SK-MEL-5 (cell line): Measurements from ENCODE around the gene ZBTB25. TPM values are rescaled to one million over a fixed set of nuclear protein-coding genes. Genes with fewer than 3 reads are reported as not detected.
"Not testable (repeated sequence)": the region's sequence is repeated elsewhere in the genome, so short reads cannot be mapped to it uniquely, and the experiment has no call there.

ENCODE experiments used
- DNase-seq: peaks from one replicate; pipeline ENCODE4 v3.0.0-alpha.2; 2016; ENCODE audit warnings: low read depth, low spot score
- in situ Hi-C: cut with HindIII; loops from 2 replicates; pipeline ENCODE4 v1.10.0; 2016; ENCODE audit warnings: low sequenced_read_pairs, high pct_unique_total_duplicates, low pct_unique_long_range_greater_than_20kb
- total RNA-seq: library from RNA; depleted of rRNA; stranded (reverse); fragments of >200 nt; shearing (Covaris generic); gene quantifications from 2 replicates; pipeline ENCODE4 v1.2.3, GENCODE V29; 2014

Gene ZBTB25
- total RNA-seq, 1 experiment from 2014 or later: 7.7 TPM

GRCh38 chr14:64520699-64521098 lies 17.1 kb upstream of the ZBTB25 start:
- DNase-seq: no peak
- in situ Hi-C loops: no loop called here

GRCh38 chr14:64518229-64518628 lies 14.6 kb upstream of the ZBTB25 start:
- DNase-seq: no peak
- in situ Hi-C loops: no loop called here

GRCh38 chr14:64517667-64518066 lies 14.0 kb upstream of the ZBTB25 start:
- in situ Hi-C loops, DNase-seq: not testable (repeated sequence)

GRCh38 chr14:64516969-64517368 lies 13.3 kb upstream of the ZBTB25 start:
- no peak for DNase-seq
- in situ Hi-C loops: no loop called here

GRCh38 chr14:64515053-64515452 lies 11.4 kb upstream of the ZBTB25 start:
- in situ Hi-C loops: no loop called here
- no peak for DNase-seq

GRCh38 chr14:64513271-64513670 lies 9.6 kb upstream of the ZBTB25 start:
- DNase-seq: no peak
- in situ Hi-C loops: no loop called here

GRCh38 chr14:64510825-64511671 lies 7.4 kb upstream of the ZBTB25 start:
- in situ Hi-C loops: no loop called here
- DNase-seq: peak; percentile 79

- in situ Hi-C loops: no loop called here
- no peak for DNase-seq
Measured at GRCh38 chr14:64509036-64509435, 5.4 kb upstream of the ZBTB25 start.

GRCh38 chr14:64508215-64508776 lies 4.7 kb upstream of the ZBTB25 start:
- in situ Hi-C loops: no loop called here
- DNase-seq: no peak

- in situ Hi-C loops: no loop called here
- no peak for DNase-seq
Measured at GRCh38 chr14:64507376-64508156, 3.9 kb upstream of the ZBTB25 start.

- no peak for DNase-seq
- in situ Hi-C loops: no loop called here
Measured at GRCh38 chr14:64506721-64507120, 3.1 kb upstream of the ZBTB25 start.

GRCh38 chr14:64504897-64505794 lies 1.5 kb upstream of the ZBTB25 start:
- DNase-seq: peak; percentile 88
- in situ Hi-C loops: no loop called here

- peak; percentile 74 for DNase-seq
- in situ Hi-C loops: no loop called here
Measured at GRCh38 chr14:64504310-64504896, 765 bp upstream of the ZBTB25 start, which contains the start of gene ZBTB1. Gene ZBTB1, plus strand, starts transcription at chr14:64504770. Its CDS starts 16,735 bp downstream, at chr14:64521505.

- in situ Hi-C loops: no loop called here
- no peak for DNase-seq
Measured at GRCh38 chr14:64502887-64503433, 678 bp downstream of the ZBTB25 start.

GRCh38 chr14:64502456-64502855 lies 1.2 kb downstream of the ZBTB25 start:
- DNase-seq: no peak
- in situ Hi-C loops: no loop called here

GRCh38 chr14:64501411-64502171 lies 2.0 kb downstream of the ZBTB25 start:
- peak; percentile 45 for DNase-seq
- in situ Hi-C loops: no loop called here
